Right lobe of liver (tissue), 6 donors: ENCODE measurements around the gene MTMR10. TPM values are rescaled to one million over a fixed set of nuclear protein-coding genes. Genes with fewer than 3 reads are reported as not detected.
A peak's percentile ranks its signal among the peaks of the same experiment; 100 is the strongest.

Experiments used
- ATAC-seq, 4 donors: fragments of 200-7000 bp; cut with Tn5 transposase; one replicate each; pipeline ENCODE4 v1.9.1; 2020; ENCODE audit warnings: mild to moderate bottlenecking in 4 of 4, moderate library complexity in 4 of 4
- DNase-seq, 3 donors: peaks; one replicate each; pipeline ENCODE4 v3.0.0-alpha.2; 2020
- H3K27ac ChIP-seq, 3 donors: fragments of 200-600 bp; one replicate each; pipeline ENCODE4 v1.8.0; 2022
- H3K27me3 ChIP-seq, 2 donors: fragments of 200-600 bp; one replicate each; pipeline ENCODE4 v1.8.0; 2022
- H3K36me3 ChIP-seq, 4 donors: fragments of 200-600 bp; sonication (generic) in 1 of 4; one replicate each; pipeline versions ENCODE4 v1.5.1 to v1.8.0; 2017 to 2022; ENCODE audit warnings: control low read depth in 1 of 4
- H3K4me1 ChIP-seq, 4 donors: fragments of 200-600 bp; sonication (generic) in 1 of 4; one replicate each; pipeline versions ENCODE4 v1.5.1 to v1.8.0; 2017 to 2022; ENCODE audit warnings: control low read depth in 1 of 4
- H3K4me3 ChIP-seq, 3 donors: fragments of 200-600 bp; one replicate each; pipeline ENCODE4 v1.8.0; 2022
- H3K9me3 ChIP-seq, 4 donors: fragments of 200-600 bp; sonication (generic) in 1 of 4; one replicate each; pipeline versions ENCODE4 v1.5.1 to v1.8.0; 2017 to 2022; ENCODE audit warnings: control low read depth in 1 of 4
- CTCF ChIP-seq, 4 donors: fragments of 200-600 bp in 3 of 4; fragments of 450-650 bp in 1 of 4; IDR thresholded peaks; one replicate each; pipeline versions ENCODE4 v1.5.1 to v1.8.0; 2016 to 2022; ENCODE audit warnings: antibody characterized with exemption in 4 of 4, mild to moderate bottlenecking in 2 of 4
- POLR2A ChIP-seq: fragments of 450-650 bp; IDR thresholded peaks from one replicate; pipeline ENCODE4 v1.6.1; 2017; ENCODE audit warnings: antibody characterized with exemption, mild to moderate bottlenecking
- WGBS: methylation state at CpG from one replicate; pipeline ENCODE4 v1.1.6; 2018; ENCODE audit warnings: low coverage, low lambda C conversion rate; ENCODE audit not compliant: insufficient coverage; ENCODE audit errors: missing lambda C conversion rate; 5-methylcytosine and 5-hydroxymethylcytosine counted together
- intact Hi-C, 2 donors: fragments of 100-400 bp; cut with DNase I; formaldehyde crosslinking; loops; one replicate each; pipeline versions ENCODE4 v1.11.2 to v1.14.1; 2022
- total RNA-seq, 6 experiments: library from RNA; depleted of rRNA in 2 of 6; stranded (reverse); fragments of >200 nt in 2 of 6; fragmentation: NEBNext Ultra II Directional in 3 of 6; extraction: Animal tissue kit (Norgen Biotek cat#: 25700) in 3 of 6; gene quantifications; one replicate each; pipeline versions ENCODE4 v1.1.0 to v1.2.4, GENCODE V29; 2016 to 2023
- donor health status: DM: no; HTN: yes; CAD: no.
- donor health status: DM: no; HTN: no; CAD: no.
- donor health status: DM: no; HTN: no; CAD: no.
- donor health status: DM: no; HTN: yes; CAD: no.
- donor health status: DM: no; HTN: yes; CAD: no.

Gene MTMR10
- total RNA-seq, 6 experiments from 2014 or later, result 16.2 to 29.1 (median 22.3) TPM

- 64% methylated on average over 4 of the region's 4 CpGs for whole genome bisulfite sequencing
- Histone ChIP-seq H3K36me3 (no peaks in the 10 kb centered on the region), H3K27me3 (no peaks in the 10 kb centered on the region), H3K27ac (peak overlapping the region in 2 of 3 donors; percentile 43 to 75), H3K9me3 (no peaks in the 10 kb centered on the region), H3K4me1 (peaks cover 0 to 15% (median 0%) of the 10 kb centered on the region in 4 donors), H3K4me3 (no peak overlapping the region)
- TF ChIP-seq POLR2A, result no peak
- no peak for TF ChIP-seq CTCF (IDR thresholded peaks at IDR 0.05)
- no peak for DNase-seq
- ATAC-seq, result no peak
- intact Hi-C loops, result loop anchor here in 1 of 2 donors (5.0 kb wide), 1 partner anchor 221 kb away; no protein-coding TSS in a partner anchor
Observed at GRCh38 chr15:30906366-30906765, 85.1 kb downstream of the MTMR10 start.

GRCh38 chr15:30905821-30906220 lies 85.6 kb downstream of the MTMR10 start:
- H3K27ac ChIP-seq, result peak overlapping the region in 2 of 3 donors; percentile 43 to 75
- ATAC-seq (peak; percentile 53 to 80 (median 68)), DNase-seq (peak in 1 of 3 donors; percentile 67)
- no peaks in the 10 kb centered on the region for H3K27me3 ChIP-seq
- TF ChIP-seq CTCF (IDR thresholded peaks at IDR 0.05), result peak; percentile 33 to 63 (median 54)
- TF ChIP-seq POLR2A, result no peak
- 32% methylated on average over 5 of the region's 5 CpGs for WGBS
- H3K4me1 ChIP-seq, result peaks cover 0 to 15% (median 0%) of the 10 kb centered on the region in 4 donors
- H3K4me3 ChIP-seq, result no peak overlapping the region
- H3K9me3 ChIP-seq, result no peaks in the 10 kb centered on the region
- H3K36me3 ChIP-seq, result no peaks in the 10 kb centered on the region
- intact Hi-C loops, result loop anchor here in 1 of 2 donors (5.0 kb wide), 1 partner anchor 221 kb away; no protein-coding TSS in a partner anchor

- Histone ChIP-seq H3K4me3 (peak overlapping the region in 1 of 3 donors; percentile 63), H3K27me3 (no peaks in the 10 kb centered on the region), H3K4me1 (peaks cover 0 to 15% (median 0%) of the 10 kb centered on the region in 4 donors), H3K27ac (no peak overlapping the region), H3K36me3 (no peaks in the 10 kb centered on the region), H3K9me3 (no peaks in the 10 kb centered on the region)
- WGBS, result 70% methylated on average over 5 of the region's 5 CpGs
- intact Hi-C loops, result loop anchor here in 1 of 2 donors (5.0 kb wide), 1 partner anchor 222 kb away; no protein-coding TSS in a partner anchor
- TF ChIP-seq POLR2A (no peak), CTCF (IDR thresholded peaks at IDR 0.05) (no peak)
- ATAC-seq (no peak), DNase-seq (no peak)
Observed at GRCh38 chr15:30904812-30905211, 86.6 kb downstream of the MTMR10 start.

- DNase-seq (peak; percentile 92 to 95 (median 94)), ATAC-seq (peak; percentile 95 to 98 (median 97))
- peak within 1 kb of the TSS; percentile 38 to 70 (median 68) for H3K27ac ChIP-seq
- WGBS, result under 1% methylated on average over 28 of the region's 65 CpGs
- H3K9me3 ChIP-seq, result no peaks in the 10 kb centered on the region
- H3K27me3 ChIP-seq, result no peaks in the 10 kb centered on the region
- peaks cover 0 to 15% (median 0%) of the 10 kb centered on the region in 4 donors for H3K4me1 ChIP-seq
- intact Hi-C loops, result no loop called here
- H3K36me3 ChIP-seq, result no peaks in the 10 kb centered on the region
- peak within 1 kb of the TSS; percentile 63 to 80 (median 72) for H3K4me3 ChIP-seq
- no peak for TF ChIP-seq CTCF (IDR thresholded peaks at IDR 0.05)
- TF ChIP-seq POLR2A, result peak; percentile 66
Observed at GRCh38 chr15:30903497-30904187, 87.8 kb downstream of the MTMR10 start, which contains the start of gene FAN1. TSS of gene FAN1 (plus strand) at chr15:30903915. CDS start at chr15:30904664, 749 bp downstream.
